SU-DHL-6 (cell line): ENCODE data around the gene ZNF189.

Experiments
- H2AFZ ChIP-seq: fragments of 200-600 bp; sonication (generic); 2 replicates; pipeline ENCODE4 v1.6.1; 2014; ENCODE audit warnings: low read depth, mild to moderate bottlenecking, moderate library complexity, mixed read lengths, antibody characterized with exemption, low read length; ENCODE audit not compliant: severe bottlenecking
- H3F3A ChIP-seq: fragments of 200-600 bp; shearing (Covaris generic); 2 replicates; pipeline ENCODE4 v1.6.0; 2016; ENCODE audit warnings: antibody characterized with exemption, mild to moderate bottlenecking; ENCODE audit not compliant: insufficient read depth
- H3K27ac ChIP-seq: fragments of 200-600 bp; sonication (generic); 2 replicates; pipeline ENCODE4 v1.5.1; 2016; ENCODE audit warnings: low read depth, mild to moderate bottlenecking, low read length, moderate library complexity, mixed read lengths
- H3K27me3 ChIP-seq: fragments of 200-600 bp; sonication (generic), shearing (Covaris generic); 2 replicates; pipeline ENCODE4 v1.6.0; 2014; ENCODE audit warnings: mild to moderate bottlenecking, low read length
- H3K36me3 ChIP-seq: fragments of 200-600 bp; sonication (generic); 2 replicates; pipeline ENCODE4 v1.6.1; 2014; ENCODE audit warnings: mild to moderate bottlenecking, low read length, mixed read lengths
- H3K4me2 ChIP-seq: fragments of 300-600, 200-600 bp; shearing (Covaris generic), sonication (generic); 2 replicates; pipeline ENCODE4 v1.6.0; 2014; ENCODE audit warnings: low read length, low read depth, mild to moderate bottlenecking; ENCODE audit not compliant: poor library complexity, severe bottlenecking
- H3K4me3 ChIP-seq: fragments of 200-600 bp; sonication (generic); 2 replicates; pipeline ENCODE4 v1.5.1; 2014; ENCODE audit warnings: antibody characterized with exemption, low read length, mild to moderate bottlenecking, mixed read lengths; ENCODE audit not compliant: insufficient read depth, poor library complexity, severe bottlenecking
- H3K79me2 ChIP-seq: fragments of 200-600 bp; sonication (generic); 2 replicates; pipeline ENCODE4 v1.6.1; 2014; ENCODE audit warnings: mild to moderate bottlenecking, low read length, moderate library complexity; ENCODE audit not compliant: insufficient read depth
- H3K9ac ChIP-seq: fragments of 200-600 bp; sonication (generic); 2 replicates; pipeline ENCODE4 v1.7.0; 2014; ENCODE audit warnings: mild to moderate bottlenecking, low read length
- H3K9me2 ChIP-seq: fragments of 200-600 bp; sonication (generic); replicated peaks from 2 replicates; pipeline ENCODE4 v1.6.1; 2014; ENCODE audit warnings: low read length; ENCODE audit not compliant: insufficient read depth
- H3K9me3 ChIP-seq: fragments of 200-600 bp; sonication (generic); 2 replicates; pipeline ENCODE4 v1.6.1; 2014; ENCODE audit warnings: low read length, mixed read lengths; ENCODE audit not compliant: insufficient read depth
- H4K20me1 ChIP-seq: fragments of 200-600 bp; sonication (generic); 2 replicates; pipeline ENCODE4 v1.6.1; 2014; ENCODE audit warnings: low read depth, mild to moderate bottlenecking, antibody characterized with exemption, low read length, moderate library complexity, mixed read lengths
- EZH2phosphoT487 ChIP-seq: fragments of 200-600 bp; sonication (generic), shearing (Covaris generic); conservative IDR thresholded peaks from 2 replicates; pipeline ENCODE4 v1.6.1; 2018; ENCODE audit warnings: mild to moderate bottlenecking, antibody characterized with exemption, low read length, moderate library complexity, mixed read lengths
- TF ChIP-seq, protein P1 (sequence below): fragments of 200-600 bp; sonication (generic); IDR thresholded peaks from one replicate; pipeline ENCODE4 v1.5.1; 2017; ENCODE audit warnings: antibody characterized with exemption, mild to moderate bottlenecking, low read length, moderate library complexity; ENCODE audit not compliant: insufficient read depth, poor library complexity, severe bottlenecking

Gene ZNF189

DNA sequence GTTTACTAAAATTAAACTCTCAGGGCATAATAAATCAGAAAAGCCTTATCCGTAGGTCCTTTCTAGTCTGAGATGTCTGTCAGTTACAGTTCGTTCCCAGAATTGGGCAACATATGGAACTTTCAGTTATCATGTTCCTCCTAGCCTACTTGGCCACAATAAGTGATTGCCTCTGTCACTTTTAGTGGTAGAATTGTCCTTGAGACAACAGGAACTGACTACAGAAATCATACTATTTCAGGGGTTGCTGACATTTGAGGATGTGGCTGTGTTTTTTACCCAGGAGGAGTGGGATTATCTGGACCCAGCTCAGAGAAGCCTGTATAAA is 956 bp downstream of the ZNF189 start:
- Histone ChIP-seq H3K4me2 (peak overlapping the region; percentile 91), H3F3A (no peaks in the 10 kb centered on the region), H3K4me3 (peak overlapping the region; percentile 93), H3K27me3 (no peaks in the 10 kb centered on the region), H4K20me1 (no peaks in the 10 kb centered on the region), H3K27ac (peak overlapping the region; percentile 43; the same call in 1 of the 2 replicates), H3K36me3 (peaks cover 58% of the 10 kb centered on the region), H3K9ac (peak overlapping the region; percentile 73), H3K9me2 (no peaks in the 10 kb centered on the region), H3K79me2 (peaks cover 59% of the 10 kb centered on the region), H2AFZ (no peak overlapping the region), H3K9me3 (peaks cover 1% of the 10 kb centered on the region; the same call in 1 of the 2 replicates)
- TF ChIP-seq, protein P1, sequence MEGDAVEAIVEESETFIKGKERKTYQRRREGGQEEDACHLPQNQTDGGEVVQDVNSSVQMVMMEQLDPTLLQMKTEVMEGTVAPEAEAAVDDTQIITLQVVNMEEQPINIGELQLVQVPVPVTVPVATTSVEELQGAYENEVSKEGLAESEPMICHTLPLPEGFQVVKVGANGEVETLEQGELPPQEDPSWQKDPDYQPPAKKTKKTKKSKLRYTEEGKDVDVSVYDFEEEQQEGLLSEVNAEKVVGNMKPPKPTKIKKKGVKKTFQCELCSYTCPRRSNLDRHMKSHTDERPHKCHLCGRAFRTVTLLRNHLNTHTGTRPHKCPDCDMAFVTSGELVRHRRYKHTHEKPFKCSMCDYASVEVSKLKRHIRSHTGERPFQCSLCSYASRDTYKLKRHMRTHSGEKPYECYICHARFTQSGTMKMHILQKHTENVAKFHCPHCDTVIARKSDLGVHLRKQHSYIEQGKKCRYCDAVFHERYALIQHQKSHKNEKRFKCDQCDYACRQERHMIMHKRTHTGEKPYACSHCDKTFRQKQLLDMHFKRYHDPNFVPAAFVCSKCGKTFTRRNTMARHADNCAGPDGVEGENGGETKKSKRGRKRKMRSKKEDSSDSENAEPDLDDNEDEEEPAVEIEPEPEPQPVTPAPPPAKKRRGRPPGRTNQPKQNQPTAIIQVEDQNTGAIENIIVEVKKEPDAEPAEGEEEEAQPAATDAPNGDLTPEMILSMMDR: no peak
- TF ChIP-seq EZH2phosphoT487: no peak

DNA sequence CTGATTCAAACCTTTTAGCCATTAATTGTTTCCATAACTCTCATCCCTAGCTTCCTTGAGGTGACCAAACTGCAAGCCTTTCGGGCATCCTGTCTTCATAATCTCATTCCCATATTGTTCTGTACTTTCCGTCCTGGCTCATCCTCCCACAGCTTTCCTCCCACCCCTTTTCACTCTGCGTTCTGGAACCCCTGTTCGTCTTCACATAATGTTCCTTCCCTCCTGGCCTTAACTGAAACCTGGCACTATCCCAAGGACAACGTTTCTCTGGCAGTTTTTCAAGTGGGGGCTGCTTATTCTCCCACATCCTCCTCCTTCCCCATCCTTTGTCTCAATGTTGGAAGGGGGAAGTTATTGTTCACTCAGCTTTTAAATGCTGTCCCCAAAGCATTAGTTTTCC is 1.5 kb downstream of the ZNF189 start:
- Histone ChIP-seq H3K79me2 (peaks cover 54% of the 10 kb centered on the region), H3K36me3 (peaks cover 58% of the 10 kb centered on the region), H3K9ac (peak overlapping the region; percentile 73), H2AFZ (no peak overlapping the region), H3K4me3 (peak overlapping the region; percentile 93), H3K9me3 (peaks cover 5% of the 10 kb centered on the region; the same call in 1 of the 2 replicates), H3K4me2 (peak overlapping the region; percentile 91), H3F3A (no peaks in the 10 kb centered on the region), H4K20me1 (no peaks in the 10 kb centered on the region), H3K9me2 (no peaks in the 10 kb centered on the region), H3K27me3 (no peaks in the 10 kb centered on the region), H3K27ac (no peak overlapping the region)
- TF ChIP-seq EZH2phosphoT487: no peak
- TF ChIP-seq, protein P1: no peak

DNA sequence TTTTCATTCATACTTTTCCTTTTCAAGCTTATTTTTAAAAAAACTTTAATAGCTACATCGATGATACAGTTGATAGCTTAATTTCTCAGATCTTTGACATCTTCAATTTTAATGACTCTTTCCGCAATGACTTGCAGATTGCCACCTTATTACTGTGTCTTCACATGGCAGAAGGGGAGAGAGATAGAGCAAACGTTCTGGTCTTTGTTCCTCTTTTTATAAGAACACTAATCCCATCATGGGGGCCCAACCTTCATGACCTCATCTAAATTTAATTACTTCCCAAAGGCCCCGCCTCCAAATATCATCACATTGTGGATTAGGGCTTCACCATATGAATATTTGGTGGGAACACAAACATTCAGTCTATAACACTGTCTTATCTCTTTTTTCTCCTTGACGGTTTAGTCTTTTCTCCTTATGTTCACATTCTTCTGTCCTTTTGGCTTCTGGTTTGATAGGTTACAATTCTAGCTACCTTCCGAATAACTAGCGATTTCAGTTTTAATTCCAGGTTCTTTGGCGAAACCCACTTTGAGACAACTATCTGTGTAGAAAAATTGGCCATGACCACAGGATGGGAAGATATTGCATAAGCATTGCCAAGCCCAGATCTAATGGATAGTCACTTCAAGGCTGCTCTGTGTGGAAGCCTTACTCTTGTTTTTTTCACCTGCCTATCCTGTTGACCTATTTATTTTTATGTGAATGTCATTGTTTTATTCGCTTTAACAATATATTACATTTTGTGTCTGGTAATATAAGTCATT is 5.0 kb downstream of the ZNF189 start:
- Histone ChIP-seq H2AFZ (no peak overlapping the region), H3K9me3 (peaks cover 25% of the 10 kb centered on the region; the same call in 1 of the 2 replicates), H3F3A (no peaks in the 10 kb centered on the region), H3K4me2 (no peak overlapping the region), H3K36me3 (peaks cover 80% of the 10 kb centered on the region), H3K27ac (no peak overlapping the region), H3K9ac (no peak overlapping the region), H3K4me3 (no peak overlapping the region), H3K79me2 (peaks cover 22% of the 10 kb centered on the region), H4K20me1 (no peaks in the 10 kb centered on the region), H3K9me2 (no peaks in the 10 kb centered on the region), H3K27me3 (no peaks in the 10 kb centered on the region)
- TF ChIP-seq, protein P1: no peak
- no peak for TF ChIP-seq EZH2phosphoT487
